NCI-H2107 (cell line): ENCODE measurements around the gene RBL1.

Experiments used
- DNase-seq: peaks from one replicate; lab custom pipeline; 2025; lab: John Stamatoyannopoulos, UW

RBL1 gene

GRCh38 chr20:36950414-36951197 lies 145.2 kb downstream of the RBL1 start:
- no peak for DNase-seq
